ENCODE data around the gene ODAD4. TPM values are rescaled to one million over a fixed set of nuclear protein-coding genes. Genes with fewer than 3 reads are reported as not detected.

ODAD4 gene
- total RNA-seq, 1 donor from 2014 or later, result 0.98 TPM

DNA sequence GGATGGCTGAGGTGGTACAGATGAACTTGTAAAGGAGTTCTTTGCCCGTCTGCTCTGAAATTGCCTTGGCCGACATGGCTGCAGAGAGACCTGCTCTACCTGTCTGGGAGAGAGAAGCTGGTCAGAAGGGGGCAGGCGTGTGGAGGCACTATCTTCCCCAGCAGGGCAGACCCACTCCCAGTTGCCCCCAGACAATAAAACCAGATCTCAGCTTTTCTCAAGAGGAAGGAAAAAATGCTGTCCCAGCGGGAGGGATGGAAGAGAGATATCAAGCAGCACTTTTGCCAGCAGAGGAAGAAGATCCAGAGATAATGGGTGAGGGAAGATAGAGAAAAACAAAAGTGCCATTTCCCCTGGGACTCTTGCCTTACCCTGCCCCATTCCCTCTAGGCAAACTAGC lies 16.6 kb upstream of the ODAD4 start:
- Mint-ChIP-seq H3K4me3 (ENCODE audit: unreplicated experiment) (no peak overlapping the region), H3K9me3 (ENCODE audit: unreplicated experiment) (no peaks in the 10 kb centered on the region), H3K27ac (ENCODE audit: unreplicated experiment) (no peak overlapping the region), H3K27me3 (ENCODE audit: low read depth, unreplicated experiment) (no peaks in the 10 kb centered on the region), H3K4me1 (ENCODE audit: low read depth, unreplicated experiment) (peaks cover 54% of the 10 kb centered on the region), H3K36me3 (ENCODE audit: low read depth, unreplicated experiment) (peaks cover 27% of the 10 kb centered on the region)
- Histone ChIP-seq H2AFZ (ENCODE audit: low read depth, low read length) (no peak overlapping the region), H3K4me2 (ENCODE audit: low read length) (peak overlapping the region; percentile 98), H4K20me1 (ENCODE audit: insufficient read depth, low read length) (peaks cover 86% of the 10 kb centered on the region), H3K27me3 (ENCODE audit: insufficient read depth, low read length) (no peaks in the 10 kb centered on the region), H3K4me1 (ENCODE audit: insufficient read depth, low read length) (peaks cover 63% of the 10 kb centered on the region), H3K9me3 (ENCODE audit: insufficient read depth, low read depth, low read length) (no peaks in the 10 kb centered on the region), H3K79me2 (ENCODE audit: insufficient read depth, low read length) (peaks cover 86% of the 10 kb centered on the region), H3K4me3 (ENCODE audit: insufficient read depth, low read depth, low read length) (no peak overlapping the region), H3K36me3 (ENCODE audit: insufficient read depth, low read length) (peaks cover 34% of the 10 kb centered on the region), H3K9ac (ENCODE audit: low read length) (peak overlapping the region; percentile 32), H3K27ac (ENCODE audit: low read depth, low read length) (no peak overlapping the region)
- FAIRE-seq (no peak), DNase-seq (ENCODE audit: low read depth) (no peak)
- TF ChIP-seq, protein P1, sequence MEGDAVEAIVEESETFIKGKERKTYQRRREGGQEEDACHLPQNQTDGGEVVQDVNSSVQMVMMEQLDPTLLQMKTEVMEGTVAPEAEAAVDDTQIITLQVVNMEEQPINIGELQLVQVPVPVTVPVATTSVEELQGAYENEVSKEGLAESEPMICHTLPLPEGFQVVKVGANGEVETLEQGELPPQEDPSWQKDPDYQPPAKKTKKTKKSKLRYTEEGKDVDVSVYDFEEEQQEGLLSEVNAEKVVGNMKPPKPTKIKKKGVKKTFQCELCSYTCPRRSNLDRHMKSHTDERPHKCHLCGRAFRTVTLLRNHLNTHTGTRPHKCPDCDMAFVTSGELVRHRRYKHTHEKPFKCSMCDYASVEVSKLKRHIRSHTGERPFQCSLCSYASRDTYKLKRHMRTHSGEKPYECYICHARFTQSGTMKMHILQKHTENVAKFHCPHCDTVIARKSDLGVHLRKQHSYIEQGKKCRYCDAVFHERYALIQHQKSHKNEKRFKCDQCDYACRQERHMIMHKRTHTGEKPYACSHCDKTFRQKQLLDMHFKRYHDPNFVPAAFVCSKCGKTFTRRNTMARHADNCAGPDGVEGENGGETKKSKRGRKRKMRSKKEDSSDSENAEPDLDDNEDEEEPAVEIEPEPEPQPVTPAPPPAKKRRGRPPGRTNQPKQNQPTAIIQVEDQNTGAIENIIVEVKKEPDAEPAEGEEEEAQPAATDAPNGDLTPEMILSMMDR (IDR thresholded peaks at IDR 0.05; ENCODE audit: insufficient read depth, low read depth, low read length), result no peak
- no peak for TF ChIP-seq EZH2 (IDR thresholded peaks at IDR 0.05; ENCODE audit: insufficient read depth, low read length)

GRCh38 chr17:41914358-41914766 lies 16.1 kb upstream of the ODAD4 start:
- Mint-ChIP-seq H3K36me3 (ENCODE audit: low read depth, unreplicated experiment) (peaks cover 26% of the 10 kb centered on the region), H3K27ac (ENCODE audit: unreplicated experiment) (no peak overlapping the region), H3K4me1 (ENCODE audit: low read depth, unreplicated experiment) (peaks cover 54% of the 10 kb centered on the region), H3K9me3 (ENCODE audit: unreplicated experiment) (no peaks in the 10 kb centered on the region), H3K4me3 (ENCODE audit: unreplicated experiment) (peak overlapping the region; percentile 76), H3K27me3 (ENCODE audit: low read depth, unreplicated experiment) (no peaks in the 10 kb centered on the region)
- peaks cover 85% of the 10 kb centered on the region for H4K20me1 ChIP-seq (ENCODE audit: insufficient read depth, low read length)
- FAIRE-seq, result no peak
- no peak overlapping the region for H3K27ac ChIP-seq (ENCODE audit: low read depth, low read length)
- H3K27me3 ChIP-seq (ENCODE audit: insufficient read depth, low read length), result no peaks in the 10 kb centered on the region
- H3K79me2 ChIP-seq (ENCODE audit: insufficient read depth, low read length), result peaks cover 81% of the 10 kb centered on the region
- peaks cover 61% of the 10 kb centered on the region for H3K4me1 ChIP-seq (ENCODE audit: insufficient read depth, low read length)
- peaks cover 28% of the 10 kb centered on the region for H3K36me3 ChIP-seq (ENCODE audit: insufficient read depth, low read length)
- H2AFZ ChIP-seq (ENCODE audit: low read depth, low read length), result no peak overlapping the region
- no peaks in the 10 kb centered on the region for H3K9me3 ChIP-seq (ENCODE audit: insufficient read depth, low read depth, low read length)
- no peak overlapping the region for H3K4me3 ChIP-seq (ENCODE audit: insufficient read depth, low read depth, low read length)
- no peak for DNase-seq (ENCODE audit: low read depth)
- H3K9ac ChIP-seq (ENCODE audit: low read length), result peak overlapping the region; percentile 32
- peak overlapping the region; percentile 98 for H3K4me2 ChIP-seq (ENCODE audit: low read length)
- TF ChIP-seq, protein P1 (IDR thresholded peaks at IDR 0.05; ENCODE audit: insufficient read depth, low read depth, low read length), result no peak
- TF ChIP-seq EZH2 (IDR thresholded peaks at IDR 0.05; ENCODE audit: insufficient read depth, low read length), result no peak

GRCh38 chr17:41915020-41915419 lies 15.4 kb upstream of the ODAD4 start:
- no peaks in the 10 kb centered on the region for H3K9me3 Mint-ChIP-seq (ENCODE audit: unreplicated experiment)
- peaks cover 23% of the 10 kb centered on the region for H3K36me3 Mint-ChIP-seq (ENCODE audit: low read depth, unreplicated experiment)
- TF ChIP-seq EZH2 (IDR thresholded peaks at IDR 0.05; ENCODE audit: insufficient read depth, low read length), result no peak
- TF ChIP-seq, protein P1 (IDR thresholded peaks at IDR 0.05; ENCODE audit: insufficient read depth, low read depth, low read length), result no peak
- H3K4me1 Mint-ChIP-seq (ENCODE audit: low read depth, unreplicated experiment), result peaks cover 52% of the 10 kb centered on the region
- DNase-seq (ENCODE audit: low read depth), result no peak
- peak overlapping the region; percentile 76 for H3K4me3 Mint-ChIP-seq (ENCODE audit: unreplicated experiment)
- H3K4me2 ChIP-seq (ENCODE audit: low read length), result peak overlapping the region; percentile 98
- H3K4me1 ChIP-seq (ENCODE audit: insufficient read depth, low read length), result peaks cover 63% of the 10 kb centered on the region
- H4K20me1 ChIP-seq (ENCODE audit: insufficient read depth, low read length), result peaks cover 79% of the 10 kb centered on the region
- no peaks in the 10 kb centered on the region for H3K27me3 ChIP-seq (ENCODE audit: insufficient read depth, low read length)
- H3K27ac Mint-ChIP-seq (ENCODE audit: unreplicated experiment), result peak overlapping the region; percentile 30
- H3K27ac ChIP-seq (ENCODE audit: low read depth, low read length), result no peak overlapping the region
- no peak overlapping the region for H3K4me3 ChIP-seq (ENCODE audit: insufficient read depth, low read depth, low read length)
- no peaks in the 10 kb centered on the region for H3K27me3 Mint-ChIP-seq (ENCODE audit: low read depth, unreplicated experiment)
- no peak overlapping the region for H3K9ac ChIP-seq (ENCODE audit: low read length)
- H3K9me3 ChIP-seq (ENCODE audit: insufficient read depth, low read depth, low read length), result no peaks in the 10 kb centered on the region
- no peak overlapping the region for H2AFZ ChIP-seq (ENCODE audit: low read depth, low read length)
- no peak for FAIRE-seq
- H3K36me3 ChIP-seq (ENCODE audit: insufficient read depth, low read length), result peaks cover 22% of the 10 kb centered on the region
- H3K79me2 ChIP-seq (ENCODE audit: insufficient read depth, low read length), result peaks cover 74% of the 10 kb centered on the region
